SKM-1 treated with dmso at 0.1 percent for 144 hours (cell line): ENCODE results near the gene CSF3R.

ENCODE experiments used
- DNase-seq: peaks from one replicate; lab custom pipeline; 2025; ENCODE audit not compliant: unreplicated experiment; lab: John Stamatoyannopoulos, UW

CSF3R gene

GRCh38 chr1:36463463-36463802 lies 19.3 kb downstream of the CSF3R start:
- DNase-seq = no peak

GRCh38 chr1:36458910-36459309 lies 23.8 kb downstream of the CSF3R start:
- DNase-seq = peak; percentile 16

GRCh38 chr1:36457691-36458090 lies 25.0 kb downstream of the CSF3R start:
- DNase-seq = peak; percentile 49

GRCh38 chr1:36456391-36456928 lies 26.3 kb downstream of the CSF3R start:
- DNase-seq = no peak

- DNase-seq = no peak
Measured at GRCh38 chr1:36455386-36455785, 27.3 kb downstream of the CSF3R start.

GRCh38 chr1:36453600-36454388 lies 28.9 kb downstream of the CSF3R start:
- DNase-seq = no peak

GRCh38 chr1:36453051-36453450 lies 29.7 kb downstream of the CSF3R start:
- DNase-seq = no peak

GRCh38 chr1:36450919-36451305 lies 31.8 kb downstream of the CSF3R start:
- no peak for DNase-seq

- DNase-seq = peak; percentile 91
Measured at GRCh38 chr1:36450270-36450918, 32.3 kb downstream of the CSF3R start, which contains the start of gene OSCP1. Gene OSCP1, minus strand, starts transcription at chr1:36450451. Its CDS starts 82 bp downstream, at chr1:36450369.

GRCh38 chr1:36448530-36449056 lies 34.1 kb downstream of the CSF3R start:
- peak; percentile 38 for DNase-seq

GRCh38 chr1:36447450-36447849 lies 35.3 kb downstream of the CSF3R start:
- no peak for DNase-seq

- peak; percentile 31 for DNase-seq
Measured at GRCh38 chr1:36446746-36447145, 36.0 kb downstream of the CSF3R start.

- peak; percentile 48 for DNase-seq
Measured at GRCh38 chr1:36446271-36446670, 36.4 kb downstream of the CSF3R start.

- no peak for DNase-seq
Measured at GRCh38 chr1:36443297-36443696, 39.4 kb downstream of the CSF3R start.

GRCh38 chr1:36442337-36442736 lies 40.4 kb downstream of the CSF3R start:
- DNase-seq = no peak

- DNase-seq = no peak
Measured at GRCh38 chr1:36440646-36441045, 42.1 kb downstream of the CSF3R start.

- no peak for DNase-seq
Measured at GRCh38 chr1:36440044-36440443, 42.7 kb downstream of the CSF3R start.

- no peak for DNase-seq
Measured at GRCh38 chr1:36438715-36439114, 44.0 kb downstream of the CSF3R start.

GRCh38 chr1:36436821-36437220 lies 45.9 kb downstream of the CSF3R start:
- no peak for DNase-seq

- no peak for DNase-seq
Measured at GRCh38 chr1:36433102-36433501, 49.6 kb downstream of the CSF3R start.

- DNase-seq = no peak
Measured at GRCh38 chr1:36432616-36433015, 50.1 kb downstream of the CSF3R start.

- DNase-seq = no peak
Measured at GRCh38 chr1:36425791-36426190, 56.9 kb downstream of the CSF3R start.
